Superior temporal gyrus (tissue), 1 donor: ENCODE results near the gene RAB30.
"Not testable (repeated sequence)": the region's sequence is repeated elsewhere in the genome, so short reads cannot be mapped to it uniquely, and the experiment has no call there.

Source experiments
- DNase-seq: peaks from one replicate; pipeline ENCODE4 v3.0.0-alpha.2; 2016; ENCODE audit errors: extremely low spot score

RAB30 gene

DNA sequence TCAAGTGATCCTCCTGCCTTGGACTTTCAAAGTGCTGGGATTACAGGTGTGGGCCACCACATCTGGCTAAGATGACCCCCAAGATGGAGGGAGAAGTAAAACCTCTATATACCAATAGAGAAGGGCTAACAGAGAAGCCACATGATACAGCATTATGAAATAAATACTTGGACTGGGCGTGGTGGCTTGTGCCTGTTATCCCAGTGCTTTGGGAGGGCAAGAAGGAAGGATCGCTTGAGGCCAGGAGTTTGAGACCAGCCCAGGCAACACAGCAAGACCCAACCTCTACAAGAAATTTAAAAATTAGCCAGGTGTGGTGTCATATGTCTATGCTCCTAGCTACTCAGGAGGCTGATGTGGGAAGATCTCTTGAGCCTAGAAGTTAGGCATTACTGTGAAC, 61.7 kb downstream of the RAB30 start:
- no peak for DNase-seq

DNA sequence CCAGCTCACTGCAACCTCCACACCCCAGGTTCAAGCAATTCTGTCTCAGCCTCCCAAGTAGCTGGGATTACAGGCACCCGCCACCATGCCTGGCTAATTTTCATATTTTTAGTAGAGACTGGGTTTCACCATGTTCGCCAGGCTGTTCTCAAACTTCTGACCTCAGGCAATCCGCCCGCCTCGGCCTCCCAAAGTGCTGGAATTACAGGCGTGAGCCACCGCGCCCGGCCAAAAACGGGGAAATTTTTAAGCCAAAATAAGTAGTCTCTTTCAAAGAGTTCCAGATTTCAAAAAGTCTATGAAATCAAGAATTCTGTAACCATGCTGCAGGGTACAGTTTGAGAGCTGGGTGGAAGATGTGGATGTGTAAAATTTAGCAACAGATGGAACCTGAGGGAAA, 62.6 kb downstream of the RAB30 start:
- DNase-seq, result not testable (repeated sequence)

DNA sequence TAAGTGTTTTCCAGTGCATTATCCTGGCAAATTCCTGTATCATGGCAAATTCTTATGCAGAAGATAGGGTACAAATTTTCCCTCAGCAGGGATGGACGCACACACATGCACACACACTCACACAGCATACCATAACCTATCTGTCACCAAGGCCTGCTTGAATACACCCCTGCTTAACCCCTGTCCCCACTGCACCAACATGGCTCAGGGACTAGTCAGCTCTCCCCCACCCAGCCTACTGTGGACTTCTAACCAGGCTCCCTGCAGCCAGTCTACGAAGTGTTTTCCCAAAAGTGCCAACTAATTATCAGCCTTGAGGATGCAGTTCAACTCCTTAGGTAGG, 63.1 kb downstream of the RAB30 start:
- DNase-seq, result no peak

DNA sequence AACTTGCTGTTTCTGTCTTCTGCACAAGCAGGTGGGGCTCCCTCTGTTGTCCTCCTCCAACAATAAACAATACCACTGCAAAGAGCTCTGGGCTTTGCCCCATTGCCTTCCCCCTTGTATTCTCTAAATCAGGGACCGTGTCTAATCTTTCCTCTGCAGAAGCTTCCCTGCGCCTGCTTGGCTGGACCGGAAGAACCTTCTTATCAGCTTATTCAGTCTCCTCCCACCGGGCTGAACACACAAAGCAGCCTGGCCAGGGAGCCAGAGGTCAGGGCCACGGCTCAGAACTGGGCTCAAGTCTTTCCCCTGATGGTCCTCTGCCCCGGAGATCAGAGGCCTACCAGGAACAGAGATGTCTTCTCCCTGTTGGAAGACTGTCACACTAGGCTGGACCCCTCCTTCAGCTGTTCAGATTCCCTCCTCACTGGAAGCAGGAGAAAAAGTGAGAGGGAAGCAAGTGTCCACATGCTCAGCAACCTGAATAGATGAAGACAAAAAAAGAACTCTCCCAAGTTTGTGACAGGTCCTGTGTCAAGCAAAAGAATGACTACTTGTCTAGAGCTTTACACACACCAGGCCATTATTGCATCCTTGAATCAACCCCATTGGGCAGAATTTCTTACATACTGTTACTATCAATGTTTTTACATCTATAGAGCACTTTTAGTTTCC, 63.7 kb downstream of the RAB30 start:
- DNase-seq, result peak; percentile 69

DNA sequence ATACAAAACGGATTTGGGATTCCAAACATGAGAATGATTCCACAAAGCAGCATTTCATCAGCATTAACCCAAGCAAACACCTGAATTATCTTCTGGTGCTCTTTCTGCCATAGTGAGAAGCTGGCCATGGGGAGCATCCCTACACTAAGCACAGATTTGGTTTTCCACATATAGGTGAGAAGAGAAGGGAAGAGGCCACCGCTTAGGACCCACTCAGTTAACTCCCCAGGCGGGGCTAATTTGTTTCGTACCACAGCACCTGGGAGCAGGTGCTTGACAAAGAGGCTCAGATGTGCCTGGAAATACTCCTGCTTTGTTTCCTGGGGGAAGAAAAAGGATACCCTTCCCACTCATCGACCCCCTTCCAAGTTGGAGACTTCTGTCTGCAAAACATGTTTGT, 64.2 kb downstream of the RAB30 start:
- DNase-seq, result no peak

DNA sequence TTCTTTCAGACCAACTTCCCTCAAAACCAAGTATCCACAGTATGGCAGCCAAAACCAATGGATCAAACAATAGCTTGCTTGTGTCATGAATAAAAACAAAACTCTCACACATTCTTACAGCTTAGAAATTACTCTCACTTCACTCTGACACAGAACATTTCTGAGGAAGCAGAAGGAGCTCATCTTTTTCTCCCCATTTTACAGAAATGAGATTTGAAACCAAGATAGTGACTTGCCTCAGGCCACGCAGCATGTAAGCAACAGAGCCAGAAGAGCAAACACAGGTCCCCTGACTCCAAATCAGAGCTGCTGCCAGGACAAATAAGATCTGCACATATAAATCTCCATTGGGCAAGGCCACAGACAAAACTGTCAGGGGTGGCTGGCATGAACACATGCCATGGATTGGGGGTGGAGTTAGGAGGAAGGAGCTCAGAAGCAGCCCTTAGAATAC, 64.8 kb downstream of the RAB30 start:
- DNase-seq, result peak; percentile 56

DNA sequence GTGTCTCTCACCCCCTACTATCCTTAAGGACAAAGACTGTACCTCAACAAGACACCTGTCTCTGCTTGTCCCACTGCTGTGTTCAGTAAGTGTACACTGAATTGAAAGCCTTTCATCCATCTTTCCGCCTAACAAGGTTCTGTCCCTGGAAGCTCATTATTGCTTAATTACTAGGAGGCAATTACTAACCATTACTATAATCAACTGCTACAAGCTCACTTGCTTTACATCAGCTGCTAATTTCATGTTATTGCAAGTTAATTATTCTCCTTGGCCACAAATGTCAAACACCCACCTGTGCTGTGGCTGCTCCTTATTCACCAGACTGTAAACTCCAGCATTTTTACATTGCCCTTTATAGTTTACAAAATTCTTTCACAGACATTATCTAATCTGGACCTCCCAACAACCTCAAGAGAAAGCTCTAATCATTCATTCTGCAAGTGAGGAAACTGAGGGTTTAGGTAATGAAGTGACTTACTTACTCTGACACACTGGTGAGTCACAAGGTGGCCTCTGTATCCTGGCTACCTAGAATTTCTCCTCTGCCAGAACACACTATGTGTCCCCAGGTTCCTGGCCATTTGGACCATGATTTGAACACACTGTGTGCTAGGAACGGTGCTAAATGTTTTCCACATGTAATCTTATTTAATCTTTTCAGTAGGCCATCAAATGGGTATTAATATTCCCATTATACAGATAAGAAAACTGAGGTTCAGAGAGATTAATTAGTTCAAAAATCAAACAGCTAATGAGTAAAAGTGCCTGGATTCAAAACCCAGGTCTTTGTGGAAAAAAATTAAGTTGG, 66.7 kb downstream of the RAB30 start:
- no peak for DNase-seq

DNA sequence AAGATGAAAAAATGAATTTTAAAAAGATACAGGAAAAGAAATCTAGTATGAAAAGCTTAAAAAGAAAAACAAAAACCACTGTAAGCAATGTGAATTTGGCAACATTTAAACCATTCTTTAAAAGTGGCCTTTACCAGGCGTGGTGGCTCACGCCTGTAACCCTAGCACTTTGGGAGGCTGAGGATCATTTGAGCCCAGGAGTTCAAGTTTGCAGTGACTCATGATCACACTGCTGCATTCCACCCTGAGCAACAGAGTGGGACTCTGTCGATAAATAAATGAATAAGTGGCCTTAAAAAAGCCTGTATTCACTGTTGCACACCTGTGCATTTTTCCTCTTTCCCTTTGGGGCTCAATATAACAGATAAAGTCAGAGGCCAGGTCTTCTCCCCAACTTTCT, 69.2 kb downstream of the RAB30 start:
- no peak for DNase-seq

DNA sequence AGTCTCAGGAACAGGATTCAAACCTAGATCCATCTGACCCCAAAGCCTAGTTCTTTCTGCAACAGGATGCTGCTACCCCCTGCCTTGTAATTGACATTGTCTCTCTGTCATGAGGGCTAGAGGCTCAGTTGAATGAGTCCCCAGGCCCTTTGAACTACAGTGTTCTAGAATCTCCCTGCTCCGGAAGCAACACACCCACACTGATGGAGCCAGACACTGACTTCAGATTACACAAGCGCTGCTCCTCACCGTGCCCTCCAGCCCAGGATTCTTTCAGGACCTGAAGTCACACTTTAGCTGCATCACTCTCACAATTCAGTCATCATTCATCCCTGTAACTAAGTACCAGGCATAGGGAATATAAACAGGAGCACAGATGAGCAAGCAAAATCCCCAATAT, 69.6 kb downstream of the RAB30 start:
- peak; percentile 27 for DNase-seq

DNA sequence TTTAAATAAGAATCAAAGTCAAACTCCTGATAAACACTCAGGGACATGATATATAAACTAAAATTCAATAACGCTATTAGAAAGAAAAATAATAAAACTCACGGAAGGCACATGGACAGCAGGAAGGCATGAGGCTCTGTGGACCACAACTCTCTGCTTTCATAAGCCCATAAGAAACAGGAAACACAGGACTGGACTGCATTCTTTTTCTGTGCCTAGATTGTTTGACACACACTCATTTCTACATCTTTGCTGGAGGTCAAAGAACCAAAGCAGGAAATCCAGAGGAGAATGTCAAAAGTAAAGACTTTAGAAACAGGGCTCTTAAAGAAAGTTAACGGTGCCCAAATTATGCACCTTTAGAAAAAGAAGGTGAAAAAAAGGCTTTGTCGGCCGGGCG, 71.3 kb downstream of the RAB30 start:
- no peak for DNase-seq

DNA sequence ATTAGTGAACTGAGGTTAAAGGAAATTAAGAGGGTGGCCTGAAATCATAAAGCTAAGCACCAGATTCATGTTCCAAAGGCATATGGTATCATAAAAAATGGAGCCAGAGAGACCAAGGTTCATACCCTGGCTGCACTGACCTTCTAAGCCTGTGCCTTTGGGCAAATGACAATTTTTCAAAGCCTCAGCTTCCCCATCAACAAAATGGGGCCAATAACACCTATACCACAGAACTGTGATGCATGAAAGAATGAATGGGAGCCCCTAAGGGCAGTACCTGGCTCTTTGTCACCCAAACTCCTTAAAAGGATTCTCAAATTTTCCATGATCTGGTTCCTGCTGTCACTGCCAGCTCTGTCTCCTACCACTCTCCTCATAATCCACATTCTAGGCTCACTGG, 72.5 kb downstream of the RAB30 start:
- DNase-seq, result no peak

DNA sequence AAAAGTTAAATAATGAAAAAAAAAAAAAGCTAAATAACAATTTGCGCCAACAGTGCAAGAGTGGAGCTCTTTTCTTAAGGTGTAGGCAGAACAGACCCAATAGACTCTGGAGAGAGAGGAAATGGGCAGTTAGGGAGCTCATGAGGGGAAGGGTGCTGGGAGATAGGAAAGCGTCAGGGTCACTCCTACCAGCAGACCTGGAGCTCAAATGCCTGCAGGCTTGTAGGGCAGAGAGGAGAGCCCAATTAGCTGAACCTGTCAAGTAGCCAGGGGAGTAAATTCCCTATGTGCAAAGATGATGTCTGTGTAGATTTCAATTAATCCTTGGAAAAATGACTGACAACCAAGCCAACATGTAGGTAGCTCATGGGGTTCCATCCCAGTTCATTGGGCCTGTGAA, 73.0 kb downstream of the RAB30 start:
- no peak for DNase-seq

DNA sequence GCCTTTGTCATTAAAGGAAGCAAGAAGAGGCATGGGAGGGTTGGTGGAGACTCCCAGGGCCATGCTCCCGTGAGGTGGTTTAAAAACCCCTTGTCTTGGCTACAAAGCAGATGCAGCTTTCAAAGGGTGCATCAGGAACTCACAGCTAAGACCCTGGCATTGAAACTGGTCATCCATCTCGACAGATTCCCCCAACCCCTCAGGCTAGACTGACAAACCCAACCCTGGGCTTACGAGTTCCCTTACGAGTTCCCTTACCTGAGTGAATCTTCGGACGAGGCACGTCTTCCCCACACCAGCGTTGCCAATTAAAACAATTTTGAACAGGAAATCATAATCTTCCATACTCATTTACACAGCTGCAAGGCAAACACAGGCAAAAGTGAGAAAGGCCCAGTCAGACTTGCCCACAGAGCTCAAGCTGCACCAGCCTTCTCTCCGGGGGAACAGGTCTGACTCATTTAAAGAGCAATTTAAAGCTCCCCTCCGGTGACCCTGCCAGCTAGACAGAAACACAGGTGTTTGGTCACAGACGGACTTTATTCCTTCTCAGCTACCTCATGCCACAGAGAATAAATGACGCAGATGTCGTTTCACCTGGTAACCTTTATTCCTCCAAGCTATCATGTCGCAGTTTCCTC, 74.6 kb downstream of the RAB30 start:
- no peak for DNase-seq

DNA sequence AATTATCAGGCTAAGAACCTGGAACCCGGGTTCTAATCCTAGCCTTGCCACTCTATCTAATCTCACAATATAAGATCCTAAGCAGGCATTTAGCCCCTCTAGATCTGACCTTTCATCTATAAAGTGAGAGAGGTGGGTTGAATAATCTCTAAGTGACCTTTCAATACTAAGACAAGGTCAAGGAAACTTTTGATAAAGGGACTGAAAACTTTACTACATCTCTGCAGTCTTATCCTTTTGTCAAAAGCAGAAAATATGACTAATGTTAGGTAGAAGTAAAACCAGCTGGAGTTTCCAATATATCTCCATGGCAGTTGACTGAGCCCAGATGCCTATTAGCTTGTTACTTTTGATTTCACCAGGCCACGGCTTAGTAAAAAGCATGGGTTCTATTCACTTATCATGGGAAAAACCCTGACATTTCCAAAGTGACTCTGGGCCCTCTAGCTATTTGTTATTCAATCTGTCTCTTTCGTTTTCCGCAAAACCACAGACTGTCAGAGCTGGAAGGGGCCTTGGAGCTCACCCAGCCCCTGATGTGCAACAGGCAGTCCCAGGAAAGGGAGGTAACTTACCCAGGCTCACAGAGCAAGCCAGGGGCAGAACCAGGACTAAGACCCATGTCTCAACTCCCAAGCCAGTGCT, 75.8 kb downstream of the RAB30 start:
- no peak for DNase-seq

DNA sequence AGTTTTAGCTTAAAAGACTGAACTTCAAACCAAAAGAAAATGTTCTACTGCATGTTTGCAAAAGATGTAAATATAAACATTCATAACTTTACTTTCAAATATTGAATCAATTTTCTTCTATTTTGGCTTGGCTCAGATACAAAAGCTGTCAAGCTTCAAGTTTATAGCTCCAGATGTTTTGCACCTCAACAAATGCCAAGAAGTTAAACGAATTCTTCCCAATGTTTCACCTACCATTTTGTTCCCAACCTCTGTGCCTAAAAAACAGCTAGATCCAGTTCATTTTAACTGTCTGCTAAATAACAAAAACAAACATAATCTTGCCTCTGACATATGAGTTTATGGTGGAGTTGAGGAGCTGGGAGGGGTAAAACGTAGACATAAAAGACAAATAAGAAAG, 76.5 kb downstream of the RAB30 start:
- no peak for DNase-seq

DNA sequence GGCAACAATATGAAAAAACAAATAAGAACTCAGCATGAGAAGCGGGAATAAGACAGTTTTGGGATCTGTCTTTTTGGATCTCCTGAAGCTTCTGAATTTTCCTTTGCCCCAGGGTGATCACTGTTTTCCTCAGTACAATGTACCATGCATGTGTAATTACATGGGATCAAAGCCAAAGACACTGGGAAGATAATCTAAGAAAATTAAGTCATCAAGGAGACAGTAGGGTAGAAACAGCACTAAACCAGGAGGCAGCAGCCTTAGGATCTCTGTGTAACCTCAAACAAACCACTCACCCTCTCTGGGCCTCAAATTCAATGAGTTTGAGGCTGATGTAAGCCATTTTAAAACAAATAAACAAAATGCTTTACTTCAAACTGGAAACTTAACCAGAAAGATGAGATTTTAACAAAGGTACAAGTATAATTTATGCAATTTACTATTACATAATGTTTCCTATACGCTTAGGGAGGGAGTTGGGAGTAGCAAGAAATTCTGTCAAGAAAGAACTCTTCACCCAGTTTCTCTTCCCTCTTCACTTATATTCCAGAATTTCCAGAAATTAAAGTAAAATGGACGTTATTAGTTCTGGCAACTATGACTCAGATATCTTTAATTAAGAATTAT, 77.0 kb downstream of the RAB30 start:
- no peak for DNase-seq

DNA sequence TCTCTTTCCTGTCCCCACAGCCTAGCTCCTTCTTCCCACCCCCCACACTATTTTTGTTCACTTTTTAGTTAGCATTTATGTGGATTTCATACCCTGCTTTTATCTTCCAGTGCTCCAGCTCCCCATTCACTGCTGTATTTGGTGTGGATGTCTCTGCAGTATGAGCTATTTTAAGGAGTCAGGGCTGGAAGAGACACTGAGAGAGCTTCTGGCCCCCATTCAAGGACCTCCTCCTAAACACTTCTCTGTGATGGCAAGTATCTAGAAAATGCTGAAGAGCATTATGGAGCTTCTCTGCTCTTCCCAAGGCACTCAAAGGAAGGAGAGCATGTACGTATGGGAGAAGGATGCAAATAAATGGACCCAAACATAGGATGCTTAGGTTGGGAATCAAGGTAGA, 79.5 kb downstream of the RAB30 start:
- DNase-seq, result no peak

DNA sequence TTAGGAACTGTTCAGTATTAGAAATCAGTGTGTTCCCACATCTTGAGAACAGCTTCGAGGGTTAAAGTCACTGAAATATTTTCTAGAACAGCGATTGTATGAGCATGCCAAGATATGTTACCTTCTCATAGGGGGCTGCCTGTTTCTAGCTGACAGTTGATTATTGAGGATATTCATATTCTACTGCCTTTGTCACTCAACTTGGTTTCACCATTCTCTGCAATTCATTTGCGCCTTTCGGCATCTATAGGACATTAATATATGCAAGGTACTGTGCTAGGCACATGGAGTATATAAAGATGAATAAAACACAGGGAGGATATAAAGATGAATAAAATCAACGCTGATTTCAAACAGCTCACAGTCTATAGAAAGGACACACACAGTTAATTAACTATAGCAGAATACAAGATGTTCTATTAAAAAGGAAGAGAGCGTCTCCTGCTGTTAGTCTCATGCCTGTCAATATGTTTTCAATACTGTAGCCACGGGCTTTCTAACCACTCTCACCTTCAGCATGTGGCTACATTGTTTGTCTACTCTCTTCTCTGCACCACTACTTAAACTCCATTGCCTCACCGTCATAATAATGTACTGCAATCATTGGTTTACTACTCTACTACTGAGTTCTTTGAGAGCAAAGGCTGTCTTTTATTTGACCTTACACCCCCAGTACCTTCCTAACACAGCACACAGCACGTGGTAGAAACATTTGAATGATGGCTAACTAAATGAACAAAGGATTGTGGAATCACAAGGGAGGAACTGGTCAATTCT, 81.9 kb downstream of the RAB30 start:
- DNase-seq, result peak; percentile 47

DNA sequence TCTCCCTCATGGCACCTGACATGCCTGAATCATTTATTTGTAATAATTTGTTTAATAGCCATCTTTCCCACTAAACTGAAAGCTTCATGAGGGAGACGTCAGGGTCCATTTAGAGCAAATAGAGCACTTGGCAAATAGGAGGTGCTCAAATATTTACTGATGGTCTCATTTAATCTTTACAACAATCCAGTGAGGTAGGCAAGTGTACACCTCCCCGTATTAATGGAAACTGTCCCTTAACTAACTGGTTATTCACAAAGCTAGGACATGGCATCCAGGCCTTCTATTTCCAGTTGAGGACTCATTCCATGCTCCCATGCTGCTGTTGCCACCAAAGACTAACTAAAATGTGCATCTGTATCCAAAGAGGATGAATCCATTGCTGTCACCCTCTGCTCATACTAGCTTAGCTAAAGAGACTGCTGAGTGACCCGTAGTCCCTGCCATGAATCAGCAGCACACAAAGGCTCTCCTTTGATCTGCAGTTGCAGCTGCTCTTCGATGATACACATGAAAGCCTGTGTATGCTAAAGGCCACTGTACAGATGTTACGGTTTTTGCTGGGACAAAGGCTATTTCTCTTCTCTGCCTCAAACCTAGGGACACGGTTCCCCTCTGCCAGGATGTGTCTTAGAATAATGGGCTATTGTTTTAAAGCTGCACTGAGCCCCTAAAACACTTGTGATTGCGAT, 82.6 kb downstream of the RAB30 start:
- DNase-seq, result peak; percentile 97

DNA sequence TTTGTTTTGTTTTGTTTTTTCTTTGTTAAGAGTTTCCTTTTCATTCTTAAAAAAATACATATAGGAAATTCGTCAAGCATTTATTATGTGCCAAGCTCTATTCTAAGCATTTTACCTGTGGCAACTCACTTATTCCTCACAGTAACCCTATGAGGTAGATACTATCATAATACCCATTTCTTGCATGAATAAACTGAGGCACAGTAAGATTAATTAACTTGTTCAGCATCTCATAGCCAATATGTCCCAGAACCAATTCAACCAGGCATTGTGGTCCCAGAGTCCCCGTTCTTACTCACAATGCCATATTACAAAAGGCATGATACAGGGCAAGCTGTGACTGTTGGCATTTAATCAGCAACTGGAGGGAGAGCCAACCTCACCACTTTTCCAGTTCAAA, 83.7 kb downstream of the RAB30 start:
- no peak for DNase-seq

DNA sequence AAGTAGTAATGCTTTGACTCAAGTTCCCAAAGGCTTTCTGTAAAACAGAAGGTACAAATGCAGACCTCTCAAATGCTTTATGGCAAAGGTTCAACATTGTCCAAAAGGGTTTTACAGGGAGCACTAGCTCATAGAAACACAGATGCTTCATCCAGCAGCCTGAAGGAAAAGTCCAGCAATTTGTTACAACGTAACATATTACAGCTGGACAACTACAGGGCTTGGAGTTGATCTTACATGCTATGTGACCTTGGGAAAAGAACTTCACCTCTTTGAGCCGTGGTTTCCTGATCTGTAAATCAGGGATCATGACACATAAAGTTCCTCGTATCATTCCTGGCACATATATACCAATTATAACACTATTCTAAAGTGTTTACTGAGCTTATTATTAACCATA, 85.3 kb downstream of the RAB30 start:
- DNase-seq, result no peak
